Colonic mucosa (tissue), 4 donors: ENCODE data around the gene FRG1. TPM values are rescaled to one million over a fixed set of nuclear protein-coding genes. Genes with fewer than 3 reads are reported as not detected.
"Not testable (repeated sequence)": the region's sequence is repeated elsewhere in the genome, so short reads cannot be mapped to it uniquely, and the experiment has no call there.

ENCODE experiments used
- DNase-seq: peaks from one replicate; pipeline ENCODE4 v3.0.0-alpha.2; 2020
- H3K27ac ChIP-seq: fragments of 200-600 bp; one replicate; pipeline ENCODE4 v1.8.0; 2021
- H3K27me3 ChIP-seq: fragments of 200-600 bp; one replicate; pipeline ENCODE4 v1.8.0; 2021
- H3K36me3 ChIP-seq: fragments of 200-600 bp; one replicate; pipeline ENCODE4 v1.8.0; 2021
- H3K4me1 ChIP-seq: fragments of 200-600 bp; one replicate; pipeline ENCODE4 v1.8.0; 2021; ENCODE audit warnings: mild to moderate bottlenecking
- H3K4me3 ChIP-seq: fragments of 200-600 bp; one replicate; pipeline ENCODE4 v1.8.0; 2021
- H3K9ac ChIP-seq, 2 donors: one replicate each; pipeline ENCODE4 v1.7.0; 2013; ENCODE audit warnings: control low read depth in 2 of 2, low read depth in 2 of 2, low read length in 2 of 2
- H3K9me3 ChIP-seq: fragments of 200-600 bp; one replicate; pipeline ENCODE4 v1.8.0; 2021
- CTCF ChIP-seq: fragments of 200-600 bp; IDR thresholded peaks from one replicate; pipeline ENCODE4 v1.8.0; 2022; ENCODE audit warnings: antibody characterized with exemption, mild to moderate bottlenecking
- intact Hi-C: fragments of 100-400 bp; cut with DNase I; formaldehyde crosslinking; loops from one replicate; pipeline ENCODE4 v1.14.1; 2022
- total RNA-seq, 2 donors: library from RNA; stranded (reverse); fragmentation: NEBNext Ultra II Directional in 1 of 2; extraction: Animal tissue kit (Norgen Biotek cat#: 25700) in 1 of 2; gene quantifications; one replicate each; pipeline ENCODE4 v1.2.1, GENCODE V29; 2021
- donor health status: healthy.
- donor health status: DM: no; HTN: no; CAD: no.
- donor health status: DM: no; HTN: no; CAD: no.

FRG1 gene
- total RNA-seq, 2 donors from 2014 or later, result 36.5 to 37.9 TPM

DNA sequence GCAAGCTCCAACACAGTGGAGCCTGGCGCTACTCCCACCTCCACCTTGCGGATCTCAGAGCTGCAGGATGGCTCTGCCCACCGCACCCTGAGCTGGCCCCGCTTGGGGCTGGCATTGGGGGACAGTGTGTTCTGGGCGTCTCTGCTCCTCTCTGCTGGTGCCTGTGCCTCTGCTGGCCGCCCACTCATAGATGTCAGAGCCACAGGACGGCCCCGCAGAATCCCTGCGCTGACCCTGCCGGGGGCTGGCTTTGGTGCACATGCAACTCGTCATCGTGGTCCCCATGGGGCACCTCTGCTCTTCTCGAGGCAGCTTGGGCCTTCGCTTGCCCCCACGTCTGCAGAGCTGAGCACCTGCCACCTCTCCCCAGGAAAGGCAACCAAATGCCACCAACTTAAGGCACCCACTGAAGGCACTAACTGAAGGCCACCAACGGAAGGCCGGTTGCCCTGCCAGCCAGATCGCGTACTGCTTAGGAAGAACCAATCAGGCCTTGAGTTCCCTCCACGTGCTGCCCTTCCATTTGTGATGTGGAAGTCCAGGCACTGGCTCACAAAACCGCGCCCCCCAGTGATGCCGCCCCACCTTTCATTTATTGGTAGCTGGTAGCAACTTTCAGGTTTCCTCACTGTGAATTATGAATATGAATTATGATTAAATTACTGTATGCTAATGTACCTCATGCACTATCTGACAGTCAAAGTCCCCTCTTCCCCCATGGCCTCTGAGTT lies 23.3 kb upstream of the FRG1 start:
- H3K27ac ChIP-seq, result no peak overlapping the region
- no peaks in the 10 kb centered on the region for H3K4me1 ChIP-seq
- no peak overlapping the region for H3K9ac ChIP-seq
- H3K27me3 ChIP-seq, result no peaks in the 10 kb centered on the region
- DNase-seq, result no peak
- H3K9me3 ChIP-seq, result no peaks in the 10 kb centered on the region
- no peaks in the 10 kb centered on the region for H3K36me3 ChIP-seq
- intact Hi-C loops, result no loop called here
- TF ChIP-seq CTCF, result no peak
- no peak overlapping the region for H3K4me3 ChIP-seq

DNA sequence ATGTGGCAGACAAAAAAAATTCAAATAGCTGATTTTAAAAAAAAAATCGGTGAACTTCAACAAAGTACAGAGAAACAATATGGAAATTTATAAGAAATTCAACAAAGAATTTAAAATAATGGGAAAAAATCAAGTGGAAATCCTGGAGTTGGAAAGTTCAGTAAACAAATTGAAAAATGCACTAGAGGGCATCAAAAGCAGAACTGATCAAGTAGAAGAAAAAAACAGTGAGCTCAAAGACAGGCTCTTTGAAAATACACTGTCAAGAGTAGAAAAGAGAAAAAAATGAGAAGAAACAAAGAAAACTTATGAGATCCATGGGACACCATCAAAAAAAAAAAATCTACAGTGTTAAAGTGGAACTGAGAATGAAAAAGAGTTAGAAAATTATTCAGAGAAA lies 19.6 kb upstream of the FRG1 start:
- TF ChIP-seq CTCF, result no peak
- Histone ChIP-seq H3K4me3 (no peak overlapping the region), H3K9ac (no peak overlapping the region), H3K36me3 (no peaks in the 10 kb centered on the region), H3K27me3 (no peaks in the 10 kb centered on the region), H3K9me3 (no peaks in the 10 kb centered on the region), H3K27ac (no peak overlapping the region), H3K4me1 (no peaks in the 10 kb centered on the region)
- no peak for DNase-seq
- intact Hi-C loops, result no loop called here

DNA sequence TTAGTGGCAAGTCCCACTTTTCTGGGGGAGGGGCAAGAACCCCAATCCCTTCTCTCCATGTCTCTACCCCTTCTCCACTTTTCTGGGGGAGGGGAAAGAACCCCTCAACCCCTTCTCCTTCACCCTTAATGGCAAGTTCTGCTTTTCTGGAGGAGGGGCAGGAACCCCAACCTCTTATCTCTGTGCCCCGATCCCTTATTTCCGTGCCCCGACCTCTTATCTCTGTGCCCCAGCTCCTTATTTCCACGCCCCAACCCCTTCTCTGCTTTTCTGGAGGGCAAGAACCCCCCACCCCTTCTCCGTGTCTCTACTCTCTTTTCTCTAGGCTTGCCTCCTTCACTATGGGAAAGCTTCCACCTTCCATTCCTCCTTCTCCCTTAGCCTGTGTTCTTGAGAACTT lies 13.9 kb upstream of the FRG1 start:
- H3K4me1 ChIP-seq, H3K27me3 ChIP-seq, H3K9ac ChIP-seq, intact Hi-C loops, H3K27ac ChIP-seq, H3K36me3 ChIP-seq, H3K9me3 ChIP-seq, DNase-seq, H3K4me3 ChIP-seq: not testable (repeated sequence)

GRCh38 chr4:189941005-189941450 lies 356 bp downstream of the FRG1 start:
- DNase-seq, result no peak
- no peak for TF ChIP-seq CTCF
- Histone ChIP-seq H3K27ac (peak overlapping the region; percentile 79), H3K36me3 (no peaks in the 10 kb centered on the region), H3K4me3 (peak overlapping the region; percentile 73), H3K27me3 (no peaks in the 10 kb centered on the region), H3K9ac (peak overlapping the region; percentile 64 to 68), H3K9me3 (no peaks in the 10 kb centered on the region), H3K4me1 (no peaks in the 10 kb centered on the region)
- intact Hi-C loops, result no loop called here

- H3K4me1 ChIP-seq, H3K9me3 ChIP-seq, H3K36me3 ChIP-seq, DNase-seq, H3K27ac ChIP-seq, intact Hi-C loops, H3K27me3 ChIP-seq, H3K4me3 ChIP-seq, H3K9ac ChIP-seq: not testable (repeated sequence)
These were observed 1.7 kb downstream of the FRG1 start for GRCh38 chr4:189942412-189942811.

- intact Hi-C loops, H3K36me3 ChIP-seq, H3K4me1 ChIP-seq, H3K9me3 ChIP-seq, H3K27ac ChIP-seq, H3K27me3 ChIP-seq, H3K9ac ChIP-seq, DNase-seq, H3K4me3 ChIP-seq: not testable (repeated sequence)
These were observed 3.4 kb downstream of the FRG1 start for GRCh38 chr4:189944077-189944476.

DNA sequence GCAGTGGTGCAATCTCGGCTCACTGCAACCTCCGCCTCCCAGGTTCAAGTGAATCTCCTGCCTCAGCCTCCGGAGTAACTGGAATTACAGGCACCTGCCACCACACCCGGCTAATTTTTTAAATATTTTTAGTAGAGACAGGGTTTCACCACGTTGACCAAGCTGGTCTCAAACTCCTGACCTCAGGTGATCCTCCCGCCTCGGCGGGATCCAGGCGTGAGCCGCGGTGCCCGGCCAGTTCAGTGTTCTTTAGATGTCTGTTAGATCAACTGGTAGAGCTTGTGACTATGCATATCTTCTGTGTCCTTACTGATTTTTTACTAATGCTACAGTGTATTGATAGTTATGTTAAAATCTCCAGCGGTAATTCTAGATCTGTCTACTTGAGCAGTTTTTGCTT lies 6.2 kb downstream of the FRG1 start:
- H3K9ac ChIP-seq, H3K9me3 ChIP-seq, H3K4me3 ChIP-seq, H3K27ac ChIP-seq, DNase-seq, H3K4me1 ChIP-seq, intact Hi-C loops, H3K36me3 ChIP-seq, H3K27me3 ChIP-seq: not testable (repeated sequence)

DNA sequence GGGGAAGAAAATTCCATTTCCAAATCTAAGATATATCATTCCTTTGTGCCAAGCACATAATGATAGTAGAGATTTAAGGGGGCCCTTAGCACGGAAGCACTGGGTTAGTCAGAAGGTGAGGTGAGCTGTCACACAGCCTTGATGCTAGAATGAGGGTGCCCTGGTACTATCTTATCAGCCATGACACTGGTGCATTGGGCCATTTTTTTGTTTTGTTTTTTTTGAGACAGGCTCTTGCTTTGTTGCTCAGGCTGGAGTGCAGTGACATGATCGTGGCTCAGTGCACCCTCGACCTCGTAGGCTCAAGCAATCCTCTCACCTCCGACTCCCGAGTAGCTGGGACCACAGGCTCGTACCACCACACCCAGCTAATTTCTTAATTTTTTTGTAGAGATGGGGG lies 7.8 kb downstream of the FRG1 start:
- H3K9me3 ChIP-seq, H3K27ac ChIP-seq, DNase-seq, intact Hi-C loops, H3K9ac ChIP-seq, H3K4me3 ChIP-seq, H3K4me1 ChIP-seq, H3K36me3 ChIP-seq, H3K27me3 ChIP-seq: not testable (repeated sequence)

GRCh38 chr4:189969291-189969690 lies 28.6 kb downstream of the FRG1 start:
- H3K36me3 ChIP-seq, H3K27me3 ChIP-seq, DNase-seq, H3K27ac ChIP-seq, H3K4me1 ChIP-seq, intact Hi-C loops, H3K9me3 ChIP-seq, H3K4me3 ChIP-seq, H3K9ac ChIP-seq: not testable (repeated sequence)
